ENCODE data around the gene AFG3L2. TPM values are rescaled to one million over a fixed set of nuclear protein-coding genes. Genes with fewer than 3 reads are reported as not detected.

AFG3L2 gene
- total and polyA plus RNA-seq, 10 of the 15 experiments (the other 5 are each of a cell fraction or from before 2014, with no cell fraction given): 21.0 to 72.7 (median 57.7) TPM

GRCh38 chr18:12376754-12377555 is at the start of gene AFG3L2 (continued):
- no peak for TF ChIP-seq CUX1 (IDR thresholded peaks at IDR 0.05; ENCODE audit: insufficient replicate concordance, low read depth, low read length)
- no peak for TF ChIP-seq FOXM1 (IDR thresholded peaks at IDR 0.05; ENCODE audit: low read depth, low read length)
- TF ChIP-seq ZBTB4 (CRISPR knock-in tag; IDR thresholded peaks at IDR 0.05): no peak
- no peak for TF ChIP-seq NR2C2 (IDR thresholded peaks at IDR 0.05; ENCODE audit: borderline replicate concordance, control insufficient read depth, insufficient read length, low read depth)
- TF ChIP-seq ZNF384 (IDR thresholded peaks at IDR 0.05; ENCODE audit: borderline replicate concordance, low read depth, low read length): no peak
- peak; percentile 62 for TF ChIP-seq NRF1 (conservative IDR thresholded peaks at IDR 0.05; ENCODE audit: low read depth, low read length)
- peak; percentile 97 for TF ChIP-seq ZNF687 (IDR thresholded peaks at IDR 0.05)
- TF ChIP-seq, protein P1, sequence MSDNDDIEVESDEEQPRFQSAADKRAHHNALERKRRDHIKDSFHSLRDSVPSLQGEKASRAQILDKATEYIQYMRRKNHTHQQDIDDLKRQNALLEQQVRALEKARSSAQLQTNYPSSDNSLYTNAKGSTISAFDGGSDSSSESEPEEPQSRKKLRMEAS (IDR thresholded peaks at IDR 0.05; ENCODE audit: low read depth, low read length): peak; percentile 32
- TF ChIP-seq IRF4 (IDR thresholded peaks at IDR 0.05; ENCODE audit: low read depth, low read length): no peak
- no peak for TF ChIP-seq ZNF274 (IDR thresholded peaks at IDR 0.05; ENCODE audit: insufficient read depth, insufficient read length)
- TF ChIP-seq STAT3 (IDR thresholded peaks at IDR 0.05; ENCODE audit: low read depth, low read length): no peak
- TF ChIP-seq MTA3 (IDR thresholded peaks at IDR 0.05; ENCODE audit: borderline replicate concordance, low read length): no peak
- no peak for TF ChIP-seq EZH2 (IDR thresholded peaks at IDR 0.05; ENCODE audit: borderline replicate concordance, control insufficient read depth, low read depth, low read length)
- no peak for TF ChIP-seq TCF12 (IDR thresholded peaks at IDR 0.05; ENCODE audit: low read depth, low read length)
- TF ChIP-seq BHLHE40 (IDR thresholded peaks at IDR 0.05; ENCODE audit: borderline replicate concordance in 1 of 2, low read depth in 2 of 2, low read length in 1 of 2): peak; percentile 69 to 89; a peak in 3 of 4 replicates

Measured in GM12878 (cell line).